Psoas muscle (tissue), 8 donors: Measurements from ENCODE around the gene MAPT. TPM values are rescaled to one million over a fixed set of nuclear protein-coding genes. Genes with fewer than 3 reads are reported as not detected.

Experiments used
- ATAC-seq, 4 donors: fragments of 200-7000 bp; cut with Tn5 transposase; one replicate each; pipeline ENCODE4 v1.9.1; 2020; ENCODE audit warnings: moderate library complexity in 3 of 4, mild to moderate bottlenecking in 2 of 4
- DNase-seq, 2 donors: peaks; one replicate each; pipeline ENCODE4 v3.0.0-alpha.2; 2020
- H3K27ac ChIP-seq: fragments of 200-600 bp; one replicate; pipeline ENCODE4 v1.8.0; 2022
- H3K27me3 ChIP-seq, 3 donors: fragments of 200-600 bp in 1 of 3; one replicate each; pipeline versions ENCODE4 v1.6.1 to v1.8.0; 2013 to 2022; ENCODE audit warnings: low read length in 2 of 3, mild to moderate bottlenecking in 2 of 3, moderate library complexity in 1 of 3; ENCODE audit not compliant: insufficient read depth in 3 of 3
- H3K36me3 ChIP-seq, 2 donors: fragments of 200-600 bp in 1 of 2; one replicate each; pipeline versions ENCODE4 v1.6.1 to v1.8.0; 2013 to 2022; ENCODE audit warnings: low read depth in 1 of 2, mild to moderate bottlenecking in 1 of 2, moderate library complexity in 1 of 2; ENCODE audit not compliant: insufficient read depth in 1 of 2
- H3K4me1 ChIP-seq: fragments of 200-600 bp; one replicate; pipeline ENCODE4 v1.8.0; 2022
- H3K4me3 ChIP-seq: fragments of 200-600 bp; one replicate; pipeline ENCODE4 v1.8.0; 2022; ENCODE audit warnings: mild to moderate bottlenecking
- H3K9me3 ChIP-seq: fragments of 200-600 bp; one replicate; pipeline ENCODE4 v1.8.0; 2022
- CTCF ChIP-seq: fragments of 200-600 bp; IDR thresholded peaks from one replicate; pipeline ENCODE4 v1.8.0; 2022; ENCODE audit warnings: antibody characterized with exemption
- WGBS, 3 donors: extraction: QIAGEN DNeasy Blood & Tissue Kit; methylation state at CpG; one replicate each; pipeline versions ENCODE4 v1.1.6 to v1.1.7; 2013; 5-methylcytosine and 5-hydroxymethylcytosine counted together
- intact Hi-C, 2 donors: fragments of 100-400 bp; cut with DNase I; formaldehyde crosslinking; loops; one replicate each; pipeline versions ENCODE4 v1.11.0 to v1.14.2; 2022
- polyA plus RNA-seq, 3 donors: library from polyadenylated mRNA; stranded (reverse); fragments of 200-250 nt; gene quantifications; one replicate each; pipeline ENCODE4 v1.2.3, GENCODE V29; 2013
- total RNA-seq, 4 donors: library from RNA; stranded (reverse); fragmentation: NEBNext Ultra II Directional in 2 of 4; extraction: Animal tissue kit (Norgen Biotek cat#: 25700) in 2 of 4; gene quantifications; one replicate each; pipeline versions ENCODE4 v1.2.1 to v1.2.4, GENCODE V29; 2021 to 2023
- donor health status: healthy with polysubstance abuse.
- donor health status: DM: no; HTN: no; CAD: no; lungs with moderate emphysema.
- donor health status: Bipolar disorder and iron deficiency.
- donor health status: healthy.
- donor health status: DM: yes; HTN: yes; CAD: no.
- donor health status: DM: no; HTN: no; CAD: no.
- donor health status: DM: no; HTN: no; CAD: no.
- donor health status: DM: yes; HTN: yes; CAD: no.

The MAPT gene
- total and polyA plus RNA-seq, 7 donors = 16.0 to 253 (median 104) TPM

GRCh38 chr17:45869676-45870341 is 24.5 kb upstream of the MAPT start:
- ATAC-seq (no peak), DNase-seq (no peak)
- no peaks in the 10 kb centered on the region for H3K27me3 ChIP-seq
- H3K4me1 ChIP-seq = no peaks in the 10 kb centered on the region
- TF ChIP-seq CTCF = no peak
- 64 to 68% (median 68%) methylated on average over 14 of the region's 14 CpGs for WGBS, 3 donors
- H3K9me3 ChIP-seq = no peaks in the 10 kb centered on the region
- no peaks in the 10 kb centered on the region for H3K36me3 ChIP-seq
- intact Hi-C loops = no loop called here
- H3K27ac ChIP-seq = no peak overlapping the region
- H3K4me3 ChIP-seq = no peak overlapping the region

GRCh38 chr17:45870342-45870974 is 23.9 kb upstream of the MAPT start:
- DNase-seq (no peak), ATAC-seq (no peak)
- no peak for TF ChIP-seq CTCF
- Histone ChIP-seq H3K27me3 (no peaks in the 10 kb centered on the region), H3K36me3 (no peaks in the 10 kb centered on the region), H3K9me3 (no peaks in the 10 kb centered on the region), H3K4me1 (no peaks in the 10 kb centered on the region), H3K27ac (no peak overlapping the region), H3K4me3 (no peak overlapping the region)
- 60 to 67% (median 61%) methylated on average over 4 of the region's 4 CpGs for WGBS, 3 donors
- intact Hi-C loops = no loop called here

- no peak for TF ChIP-seq CTCF
- ATAC-seq (no peak), DNase-seq (no peak)
- Histone ChIP-seq H3K27me3 (no peaks in the 10 kb centered on the region), H3K4me3 (no peak overlapping the region), H3K9me3 (no peaks in the 10 kb centered on the region), H3K27ac (no peak overlapping the region), H3K36me3 (no peaks in the 10 kb centered on the region), H3K4me1 (peaks cover 6% of the 10 kb centered on the region)
- intact Hi-C loops = no loop called here
- WGBS, 3 donors = 90 to 96% (median 91%) methylated on average over 5 of the region's 5 CpGs
These were observed 22.6 kb upstream of the MAPT start for GRCh38 chr17:45871718-45872117.

- DNase-seq (no peak), ATAC-seq (no peak)
These were observed 20.6 kb upstream of the MAPT start for GRCh38 chr17:45873728-45874127.

More at GRCh38 chr17:45873728-45874127, 20.6 kb upstream of the MAPT start:
- intact Hi-C loops = no loop called here
- Histone ChIP-seq H3K27me3 (no peaks in the 10 kb centered on the region), H3K36me3 (no peaks in the 10 kb centered on the region), H3K4me3 (no peak overlapping the region), H3K9me3 (no peaks in the 10 kb centered on the region), H3K27ac (no peak overlapping the region), H3K4me1 (peaks cover 6% of the 10 kb centered on the region)
- 31 to 55% (median 47%) methylated on average over 6 of the region's 6 CpGs for WGBS, 3 donors
- no peak for TF ChIP-seq CTCF
